OCI-LY3 (cell line): Measurements from ENCODE around the gene KLHL2.
"Not testable (repeated sequence)": the region's sequence is repeated elsewhere in the genome, so short reads cannot be mapped to it uniquely, and the experiment has no call there.

Experiments
- EZH2phosphoT487 ChIP-seq: fragments of 200-600 bp; shearing (Covaris generic); IDR thresholded peaks from 2 replicates; pipeline ENCODE4 v1.6.1; 2018; ENCODE audit warnings: antibody characterized with exemption, mixed run types, low read depth
- TF ChIP-seq, protein P1 (sequence below): fragments of 200-600, 300-600 bp; sonication (generic); IDR thresholded peaks from 2 replicates; pipeline ENCODE4 v1.5.1; 2014; ENCODE audit warnings: antibody characterized with exemption, low read length, low read depth

- TF ChIP-seq, protein P1, sequence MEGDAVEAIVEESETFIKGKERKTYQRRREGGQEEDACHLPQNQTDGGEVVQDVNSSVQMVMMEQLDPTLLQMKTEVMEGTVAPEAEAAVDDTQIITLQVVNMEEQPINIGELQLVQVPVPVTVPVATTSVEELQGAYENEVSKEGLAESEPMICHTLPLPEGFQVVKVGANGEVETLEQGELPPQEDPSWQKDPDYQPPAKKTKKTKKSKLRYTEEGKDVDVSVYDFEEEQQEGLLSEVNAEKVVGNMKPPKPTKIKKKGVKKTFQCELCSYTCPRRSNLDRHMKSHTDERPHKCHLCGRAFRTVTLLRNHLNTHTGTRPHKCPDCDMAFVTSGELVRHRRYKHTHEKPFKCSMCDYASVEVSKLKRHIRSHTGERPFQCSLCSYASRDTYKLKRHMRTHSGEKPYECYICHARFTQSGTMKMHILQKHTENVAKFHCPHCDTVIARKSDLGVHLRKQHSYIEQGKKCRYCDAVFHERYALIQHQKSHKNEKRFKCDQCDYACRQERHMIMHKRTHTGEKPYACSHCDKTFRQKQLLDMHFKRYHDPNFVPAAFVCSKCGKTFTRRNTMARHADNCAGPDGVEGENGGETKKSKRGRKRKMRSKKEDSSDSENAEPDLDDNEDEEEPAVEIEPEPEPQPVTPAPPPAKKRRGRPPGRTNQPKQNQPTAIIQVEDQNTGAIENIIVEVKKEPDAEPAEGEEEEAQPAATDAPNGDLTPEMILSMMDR, result not testable (repeated sequence)
- not testable (repeated sequence) for TF ChIP-seq EZH2phosphoT487
Measured at GRCh38 chr4:165248904-165249303, 41.5 kb downstream of the KLHL2 start.
